ENCODE measurements around the gene TBC1D13.
"Not testable (repeated sequence)": the region's sequence is repeated elsewhere in the genome, so short reads cannot be mapped to it uniquely, and the experiment has no call there.

TBC1D13 gene

DNA sequence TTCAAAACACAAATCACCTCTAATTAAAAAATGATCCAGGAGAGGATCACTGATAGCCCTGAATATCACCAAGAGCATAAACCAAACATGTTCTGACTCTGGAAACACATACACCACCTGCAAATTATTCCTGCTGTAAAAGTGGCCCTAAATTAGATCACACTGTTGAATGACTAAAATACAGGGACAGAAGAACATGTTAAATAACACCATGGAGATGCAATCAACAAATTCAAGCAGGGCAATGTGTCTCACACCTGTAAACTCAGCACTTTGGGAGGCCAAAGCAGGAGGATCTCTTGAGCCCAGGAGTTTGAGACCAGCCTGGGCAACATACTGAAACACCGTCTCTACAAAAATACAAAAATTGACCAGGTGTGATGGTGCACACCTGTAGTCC, 60.8 kb downstream of the TBC1D13 start:
- no peak for DNase-seq (ENCODE audit: low spot score)

DNA sequence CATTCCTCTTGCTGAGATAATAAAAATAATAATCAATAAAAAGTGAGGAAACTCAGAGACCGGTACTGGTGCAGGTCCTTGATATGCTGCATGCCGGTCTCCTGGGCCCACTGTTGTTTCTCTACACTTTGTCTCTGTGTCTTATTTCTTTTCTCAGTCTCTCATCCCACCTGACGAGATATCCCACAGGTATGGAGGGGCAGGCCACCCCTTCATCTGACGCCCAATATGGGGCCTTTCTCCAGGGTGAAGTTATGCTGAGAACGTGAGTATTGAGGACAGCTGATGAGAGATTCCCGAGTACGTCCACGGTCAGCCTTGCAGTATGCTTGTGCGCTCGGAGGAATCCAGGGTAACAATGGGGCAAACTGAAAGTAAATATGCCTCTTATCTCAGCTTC, 64.0 kb downstream of the TBC1D13 start:
- DNase-seq (ENCODE audit: low spot score), result not testable (repeated sequence)

DNA sequence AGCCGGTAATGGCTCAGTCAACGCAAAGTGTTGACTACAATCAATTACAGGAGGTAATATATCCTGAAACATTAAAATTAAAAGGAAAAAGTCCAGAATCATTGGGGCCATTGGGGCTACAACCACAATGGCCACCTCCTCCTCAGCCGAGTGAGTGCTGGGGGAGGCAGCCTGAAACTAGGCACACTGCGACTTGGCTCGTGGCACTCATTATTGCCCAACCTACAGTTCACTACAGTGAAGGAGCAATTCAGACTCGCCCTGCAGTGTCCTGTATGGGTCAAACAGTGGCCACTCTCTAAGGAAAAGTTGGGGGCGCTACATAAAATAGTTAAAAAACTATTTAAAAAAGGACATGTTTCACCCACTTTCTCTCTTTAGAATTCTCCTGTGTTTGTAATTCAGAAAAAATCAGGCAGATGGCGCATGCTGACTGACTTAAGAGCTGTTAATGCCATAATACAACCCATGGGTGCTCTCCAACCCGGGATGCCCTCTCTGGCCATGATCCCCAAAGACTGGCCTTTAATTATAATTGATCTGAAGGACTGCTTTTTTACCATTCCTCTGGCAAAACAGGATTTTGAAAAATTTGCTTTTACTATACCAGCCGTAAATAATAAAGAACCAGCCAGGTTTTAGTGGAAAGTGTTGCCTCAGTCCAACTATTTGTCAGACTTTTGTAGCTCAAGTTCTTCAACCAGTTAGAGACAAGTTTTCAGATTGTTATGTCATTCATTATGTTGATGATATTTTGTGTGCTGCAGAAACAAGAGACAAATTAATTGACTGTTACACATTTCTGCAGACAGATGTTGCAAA, 64.9 kb downstream of the TBC1D13 start:
- peak; percentile 66 for DNase-seq (ENCODE audit: low spot score)

DNA sequence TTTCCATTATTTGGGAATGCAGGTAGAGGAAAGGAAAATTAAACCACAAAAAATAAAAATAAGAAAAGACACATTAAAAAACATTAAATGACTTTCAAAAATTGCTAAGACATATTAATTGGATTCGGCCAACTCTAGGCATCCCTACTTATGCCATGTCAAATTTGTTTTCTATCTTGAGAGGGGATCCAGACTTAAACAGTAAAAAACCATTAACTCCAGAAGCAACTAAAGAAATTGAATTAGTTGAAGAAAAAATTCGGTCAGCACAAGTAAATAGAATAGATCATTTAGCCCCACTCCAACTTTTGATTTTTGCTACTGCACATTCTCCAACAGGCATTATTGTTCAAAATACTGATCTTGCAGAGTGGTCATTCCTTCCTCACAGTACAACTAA, 65.6 kb downstream of the TBC1D13 start:
- DNase-seq (ENCODE audit: low spot score), result not testable (repeated sequence)

DNA sequence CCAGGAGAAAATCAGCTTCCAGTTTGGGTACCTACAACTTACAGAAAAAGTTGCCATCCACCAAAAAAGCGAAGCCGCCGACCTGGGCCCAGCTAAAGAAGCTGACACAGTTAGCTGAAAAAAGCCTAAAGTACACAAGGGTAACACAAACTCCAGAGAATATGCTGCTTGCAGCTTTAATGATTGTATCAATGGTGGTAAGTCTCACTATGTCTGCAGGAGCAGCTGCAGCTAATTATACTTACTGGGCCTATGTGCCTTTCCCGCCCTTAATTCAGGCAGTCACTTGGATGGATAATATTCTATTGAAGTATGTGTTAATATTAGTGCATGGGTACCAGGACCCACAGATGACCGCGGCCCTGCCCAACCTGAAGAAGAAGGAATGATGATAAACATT, 67.4 kb downstream of the TBC1D13 start:
- DNase-seq (ENCODE audit: low spot score), result not testable (repeated sequence)

DNA sequence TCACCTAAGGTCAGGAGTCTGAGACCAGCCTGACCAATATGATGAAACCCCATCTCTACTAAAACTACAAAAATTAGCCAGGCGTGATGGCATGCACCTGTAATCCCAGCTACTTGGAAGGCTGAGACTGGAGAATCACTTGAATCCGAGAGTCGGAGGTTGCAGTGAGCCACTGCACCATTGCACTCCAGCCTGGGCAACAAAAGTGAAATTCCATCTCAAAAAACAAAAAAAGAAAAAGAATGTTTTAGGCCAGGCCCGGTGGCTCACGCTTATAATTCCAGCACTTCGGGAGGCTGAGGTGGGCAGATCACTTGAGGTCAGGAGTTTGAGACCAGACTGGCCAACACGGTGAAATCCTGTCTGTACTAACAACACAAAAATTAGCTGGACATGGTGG, 71.4 kb downstream of the TBC1D13 start:
- DNase-seq (ENCODE audit: low spot score), result not testable (repeated sequence)

Data from globus pallidus (tissue), 1 donor.